Panc1 (cell line): Measurements from ENCODE around the gene BLM.

Experiments
- CTCF ChIP-seq: fragments of 450-650 bp; IDR thresholded peaks from 2 replicates; pipeline ENCODE4 v1.5.1; 2017; ENCODE audit warnings: mild to moderate bottlenecking
- REST ChIP-seq, 2 experiments: IDR thresholded peaks; 2 replicates each; pipeline ENCODE4 v1.6.1; 2011 to 2012; ENCODE audit warnings: low read depth in 2 of 2, control low read depth in 1 of 2, low read length in 1 of 2, mild to moderate bottlenecking in 1 of 2, moderate library complexity in 1 of 2; ENCODE audit not compliant: insufficient read depth in 1 of 2

GRCh38 chr15:90865702-90866101 is 148.6 kb downstream of the BLM start:
- TF ChIP-seq CTCF: no peak
- no peak for TF ChIP-seq REST (IDR thresholded peaks at IDR 0.05; ENCODE audit: insufficient read depth in 1 of 2, low read depth in 2 of 2, low read length in 1 of 2)
